ENCODE measurements around the gene C10orf105.

C10orf105 gene

GRCh38 chr10:71710519-71710918 is 9.1 kb downstream of the C10orf105 start:
- TF ChIP-seq CTCF (IDR thresholded peaks at IDR 0.05; ENCODE audit: low read depth, low read length): no peak
- no peak overlapping the region for H3K4me3 ChIP-seq (ENCODE audit: low read depth, low read length)

- TF ChIP-seq CTCF (IDR thresholded peaks at IDR 0.05; ENCODE audit: low read depth, low read length): no peak
- H3K4me3 ChIP-seq (ENCODE audit: low read depth, low read length): no peak overlapping the region
These were observed 10.4 kb downstream of the C10orf105 start for GRCh38 chr10:71708897-71709882.

- H3K4me3 ChIP-seq (ENCODE audit: low read depth, low read length): no peak overlapping the region
- peak; percentile 68 for TF ChIP-seq CTCF (IDR thresholded peaks at IDR 0.05; ENCODE audit: low read depth, low read length)
These were observed 11.3 kb downstream of the C10orf105 start for GRCh38 chr10:71708301-71708703.

DNA sequence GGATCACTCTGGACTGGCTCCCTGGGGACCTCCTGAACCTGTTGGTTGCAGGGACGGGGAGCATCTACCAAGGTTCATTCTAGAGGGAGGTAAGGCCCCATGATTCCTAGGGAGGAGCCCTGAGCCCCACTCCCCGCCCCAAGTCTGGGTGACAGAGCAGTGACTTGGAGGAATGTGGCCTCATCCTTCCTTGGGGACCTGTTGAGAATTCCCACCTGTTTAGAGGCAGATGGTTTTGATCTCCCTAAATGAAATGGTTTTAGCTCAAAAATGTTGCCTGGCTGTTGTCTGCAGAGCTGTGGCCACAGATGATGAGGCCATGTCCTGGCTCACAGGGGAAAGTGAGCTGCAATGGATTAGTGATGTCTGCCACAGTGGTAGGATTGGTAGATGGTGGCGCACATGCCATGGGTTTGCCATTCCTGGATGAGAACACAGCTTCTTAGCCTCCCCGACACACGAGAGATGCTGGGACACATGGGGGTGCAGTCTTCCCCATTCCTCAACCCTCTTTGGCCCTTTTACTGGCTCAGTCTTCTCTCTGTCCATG is 12.3 kb downstream of the C10orf105 start:
- TF ChIP-seq CTCF (IDR thresholded peaks at IDR 0.05; ENCODE audit: low read depth, low read length): no peak
- no peak overlapping the region for H3K4me3 ChIP-seq (ENCODE audit: low read depth, low read length)

- TF ChIP-seq CTCF (IDR thresholded peaks at IDR 0.05; ENCODE audit: low read depth, low read length): no peak
- no peak overlapping the region for H3K4me3 ChIP-seq (ENCODE audit: low read depth, low read length)
These were observed 13.1 kb downstream of the C10orf105 start for GRCh38 chr10:71706216-71707121.

DNA sequence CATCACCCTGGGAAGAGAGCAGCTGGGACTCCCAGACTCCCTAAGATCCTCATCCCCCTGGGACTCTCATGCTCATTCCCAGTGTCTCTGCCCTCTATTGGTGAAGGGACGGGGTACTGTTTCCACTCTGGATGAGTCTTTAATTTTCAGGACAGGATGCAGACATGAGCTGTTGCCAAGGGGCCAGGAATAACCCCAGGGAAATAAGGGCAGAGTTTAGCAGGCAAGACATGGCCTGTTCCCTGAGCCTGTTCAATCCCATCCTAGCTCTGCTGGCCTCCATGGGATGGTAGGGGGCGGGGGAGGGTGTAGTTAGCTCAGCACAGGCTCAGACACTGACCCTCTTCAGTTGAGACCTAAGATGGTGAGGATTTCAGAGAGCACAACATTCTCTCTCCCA is 14.0 kb downstream of the C10orf105 start:
- H3K4me3 ChIP-seq (ENCODE audit: low read depth, low read length): no peak overlapping the region
- TF ChIP-seq CTCF (IDR thresholded peaks at IDR 0.05; ENCODE audit: low read depth, low read length): no peak
